HG03280 (cell line): ENCODE data around the gene PRIM2.
"Not testable (repeated sequence)": the region's sequence is repeated elsewhere in the genome, so short reads cannot be mapped to it uniquely, and the experiment has no call there.

Source experiments
- ATAC-seq: cut with Tn5 transposase; IDR thresholded peaks from one replicate; pipeline ENCODE4 v1.9.1; 2021; ENCODE audit warnings: mild to moderate bottlenecking, moderate library complexity; ENCODE audit not compliant: unreplicated experiment

PRIM2 gene

GRCh38 chr6:57362340-57362739 is 44.9 kb downstream of the PRIM2 start:
- ATAC-seq: not testable (repeated sequence)

- not testable (repeated sequence) for ATAC-seq
Observed at GRCh38 chr6:57365076-57365583, 47.7 kb downstream of the PRIM2 start.

GRCh38 chr6:57368965-57369731 is 51.7 kb downstream of the PRIM2 start:
- ATAC-seq: not testable (repeated sequence)

GRCh38 chr6:57371779-57372178 is 54.3 kb downstream of the PRIM2 start:
- not testable (repeated sequence) for ATAC-seq

GRCh38 chr6:57374764-57375163 is 57.3 kb downstream of the PRIM2 start:
- not testable (repeated sequence) for ATAC-seq

GRCh38 chr6:57376083-57376482 is 58.7 kb downstream of the PRIM2 start:
- not testable (repeated sequence) for ATAC-seq

GRCh38 chr6:57389038-57389592 is 71.7 kb downstream of the PRIM2 start:
- ATAC-seq: not testable (repeated sequence)

GRCh38 chr6:57390818-57391217 is 73.4 kb downstream of the PRIM2 start:
- ATAC-seq: not testable (repeated sequence)

- ATAC-seq: not testable (repeated sequence)
Observed at GRCh38 chr6:57392047-57392446, 74.6 kb downstream of the PRIM2 start.

GRCh38 chr6:57419341-57419740 is 101.9 kb downstream of the PRIM2 start:
- not testable (repeated sequence) for ATAC-seq

- no peak for ATAC-seq
Observed at GRCh38 chr6:57421503-57421902, 104.1 kb downstream of the PRIM2 start.

- ATAC-seq: no peak
Observed at GRCh38 chr6:57423468-57423867, 106.0 kb downstream of the PRIM2 start.

GRCh38 chr6:57431742-57432141 is 114.3 kb downstream of the PRIM2 start:
- ATAC-seq: not testable (repeated sequence)

GRCh38 chr6:57432157-57432556 is 114.7 kb downstream of the PRIM2 start:
- ATAC-seq: no peak

- ATAC-seq: no peak
Observed at GRCh38 chr6:57432919-57433684, 115.7 kb downstream of the PRIM2 start.

GRCh38 chr6:57433790-57434189 is 116.4 kb downstream of the PRIM2 start:
- ATAC-seq: not testable (repeated sequence)

- no peak for ATAC-seq
Observed at GRCh38 chr6:57434944-57435343, 117.5 kb downstream of the PRIM2 start.

GRCh38 chr6:57435475-57436160 is 118.2 kb downstream of the PRIM2 start:
- no peak for ATAC-seq

- not testable (repeated sequence) for ATAC-seq
Observed at GRCh38 chr6:57440735-57441134, 123.3 kb downstream of the PRIM2 start.

- not testable (repeated sequence) for ATAC-seq
Observed at GRCh38 chr6:57442133-57442532, 124.7 kb downstream of the PRIM2 start.

- ATAC-seq: not testable (repeated sequence)
Observed at GRCh38 chr6:57443181-57443580, 125.8 kb downstream of the PRIM2 start.
